Measurements from ENCODE around the gene PCSK2. TPM values are rescaled to one million over a fixed set of nuclear protein-coding genes. Genes with fewer than 3 reads are reported as not detected.

The PCSK2 gene
- total RNA-seq, 1 experiment from 2014 or later: not detected

- H3K9me3 ChIP-seq (ENCODE audit: low read length): no peaks in the 10 kb centered on the region
- no peaks in the 10 kb centered on the region for H3K9me2 ChIP-seq (replicated peaks; ENCODE audit: insufficient read depth, low read length)
- no peak overlapping the region for H3K9ac ChIP-seq (ENCODE audit: low read length)
- H4K20me1 ChIP-seq (ENCODE audit: insufficient read depth, low read depth, low read length): no peaks in the 10 kb centered on the region
- no peak overlapping the region for H2AFZ ChIP-seq (ENCODE audit: low read length)
- no peaks in the 10 kb centered on the region for H3K79me2 ChIP-seq (ENCODE audit: low read length)
- no peaks in the 10 kb centered on the region for H3K4me1 ChIP-seq (ENCODE audit: low read length)
- H3K27ac ChIP-seq (ENCODE audit: low read length): no peak overlapping the region
- no peak overlapping the region for H3K4me2 ChIP-seq (ENCODE audit: low read depth, low read length, poor library complexity, severe bottlenecking)
- H3K4me3 ChIP-seq (ENCODE audit: low read length): no peak overlapping the region
- H3K27me3 ChIP-seq (ENCODE audit: low read length): no peaks in the 10 kb centered on the region
- no peaks in the 10 kb centered on the region for H3K36me3 ChIP-seq (ENCODE audit: insufficient read depth, low read length)
- DNase-seq: no peak
These were observed 226.8 kb downstream of the PCSK2 start for GRCh38 chr20:17453592-17453991.

- Histone ChIP-seq H3K9me2 (replicated peaks; ENCODE audit: insufficient read depth, low read length) (no peaks in the 10 kb centered on the region), H3K27ac (ENCODE audit: low read length) (no peak overlapping the region), H3K4me3 (ENCODE audit: low read length) (no peak overlapping the region), H3K4me1 (ENCODE audit: low read length) (no peaks in the 10 kb centered on the region), H3K9ac (ENCODE audit: low read length) (no peak overlapping the region), H3K27me3 (ENCODE audit: low read length) (no peaks in the 10 kb centered on the region), H3K79me2 (ENCODE audit: low read length) (no peaks in the 10 kb centered on the region), H4K20me1 (ENCODE audit: insufficient read depth, low read depth, low read length) (no peaks in the 10 kb centered on the region), H2AFZ (ENCODE audit: low read length) (no peak overlapping the region), H3K4me2 (ENCODE audit: low read depth, low read length, poor library complexity, severe bottlenecking) (no peak overlapping the region), H3K36me3 (ENCODE audit: insufficient read depth, low read length) (no peaks in the 10 kb centered on the region), H3K9me3 (ENCODE audit: low read length) (no peaks in the 10 kb centered on the region)
- no peak for DNase-seq
These were observed 229.4 kb downstream of the PCSK2 start for GRCh38 chr20:17456279-17456678.

- H3K9me2 ChIP-seq (replicated peaks; ENCODE audit: insufficient read depth, low read length): no peaks in the 10 kb centered on the region
- H3K27me3 ChIP-seq (ENCODE audit: low read length): no peaks in the 10 kb centered on the region
- no peaks in the 10 kb centered on the region for H3K9me3 ChIP-seq (ENCODE audit: low read length)
- H3K4me3 ChIP-seq (ENCODE audit: low read length): no peak overlapping the region
- H3K36me3 ChIP-seq (ENCODE audit: insufficient read depth, low read length): no peaks in the 10 kb centered on the region
- no peak overlapping the region for H3K27ac ChIP-seq (ENCODE audit: low read length)
- no peak overlapping the region for H3K9ac ChIP-seq (ENCODE audit: low read length)
- no peak overlapping the region for H2AFZ ChIP-seq (ENCODE audit: low read length)
- no peaks in the 10 kb centered on the region for H4K20me1 ChIP-seq (ENCODE audit: insufficient read depth, low read depth, low read length)
- no peak for DNase-seq
- no peaks in the 10 kb centered on the region for H3K79me2 ChIP-seq (ENCODE audit: low read length)
- no peak overlapping the region for H3K4me2 ChIP-seq (ENCODE audit: low read depth, low read length, poor library complexity, severe bottlenecking)
- no peaks in the 10 kb centered on the region for H3K4me1 ChIP-seq (ENCODE audit: low read length)
These were observed 230.2 kb downstream of the PCSK2 start for GRCh38 chr20:17457079-17457478.

GRCh38 chr20:17457588-17458190, 230.8 kb downstream of the PCSK2 start:
- H3K27me3 ChIP-seq (ENCODE audit: low read length): no peaks in the 10 kb centered on the region
- no peak overlapping the region for H3K27ac ChIP-seq (ENCODE audit: low read length)
- no peaks in the 10 kb centered on the region for H3K4me1 ChIP-seq (ENCODE audit: low read length)
- no peak overlapping the region for H3K9ac ChIP-seq (ENCODE audit: low read length)
- H3K79me2 ChIP-seq (ENCODE audit: low read length): no peaks in the 10 kb centered on the region
- no peak for DNase-seq
- H3K9me2 ChIP-seq (replicated peaks; ENCODE audit: insufficient read depth, low read length): no peaks in the 10 kb centered on the region
- H3K36me3 ChIP-seq (ENCODE audit: insufficient read depth, low read length): no peaks in the 10 kb centered on the region
- no peaks in the 10 kb centered on the region for H3K9me3 ChIP-seq (ENCODE audit: low read length)
- H3K4me3 ChIP-seq (ENCODE audit: low read length): no peak overlapping the region
- no peak overlapping the region for H3K4me2 ChIP-seq (ENCODE audit: low read depth, low read length, poor library complexity, severe bottlenecking)
- no peak overlapping the region for H2AFZ ChIP-seq (ENCODE audit: low read length)
- no peaks in the 10 kb centered on the region for H4K20me1 ChIP-seq (ENCODE audit: insufficient read depth, low read depth, low read length)

GRCh38 chr20:17460119-17460518, 233.3 kb downstream of the PCSK2 start:
- no peaks in the 10 kb centered on the region for H4K20me1 ChIP-seq (ENCODE audit: insufficient read depth, low read depth, low read length)
- no peak overlapping the region for H3K27ac ChIP-seq (ENCODE audit: low read length)
- no peaks in the 10 kb centered on the region for H3K9me3 ChIP-seq (ENCODE audit: low read length)
- no peak overlapping the region for H3K4me3 ChIP-seq (ENCODE audit: low read length)
- no peaks in the 10 kb centered on the region for H3K79me2 ChIP-seq (ENCODE audit: low read length)
- H3K36me3 ChIP-seq (ENCODE audit: insufficient read depth, low read length): no peaks in the 10 kb centered on the region
- no peaks in the 10 kb centered on the region for H3K27me3 ChIP-seq (ENCODE audit: low read length)
- H3K4me1 ChIP-seq (ENCODE audit: low read length): no peaks in the 10 kb centered on the region
- no peak for DNase-seq
- no peaks in the 10 kb centered on the region for H3K9me2 ChIP-seq (replicated peaks; ENCODE audit: insufficient read depth, low read length)
- no peak overlapping the region for H3K9ac ChIP-seq (ENCODE audit: low read length)
- H3K4me2 ChIP-seq (ENCODE audit: low read depth, low read length, poor library complexity, severe bottlenecking): no peak overlapping the region
- no peak overlapping the region for H2AFZ ChIP-seq (ENCODE audit: low read length)

GRCh38 chr20:17461941-17462340, 235.1 kb downstream of the PCSK2 start:
- H3K79me2 ChIP-seq (ENCODE audit: low read length): no peaks in the 10 kb centered on the region
- H4K20me1 ChIP-seq (ENCODE audit: insufficient read depth, low read depth, low read length): no peaks in the 10 kb centered on the region
- H3K27ac ChIP-seq (ENCODE audit: low read length): no peak overlapping the region
- H3K9me2 ChIP-seq (replicated peaks; ENCODE audit: insufficient read depth, low read length): no peaks in the 10 kb centered on the region
- H3K36me3 ChIP-seq (ENCODE audit: insufficient read depth, low read length): no peaks in the 10 kb centered on the region
- no peak overlapping the region for H2AFZ ChIP-seq (ENCODE audit: low read length)
- no peak overlapping the region for H3K9ac ChIP-seq (ENCODE audit: low read length)
- no peaks in the 10 kb centered on the region for H3K4me1 ChIP-seq (ENCODE audit: low read length)
- H3K27me3 ChIP-seq (ENCODE audit: low read length): no peaks in the 10 kb centered on the region
- no peak for DNase-seq
- no peak overlapping the region for H3K4me3 ChIP-seq (ENCODE audit: low read length)
- H3K4me2 ChIP-seq (ENCODE audit: low read depth, low read length, poor library complexity, severe bottlenecking): no peak overlapping the region
- no peaks in the 10 kb centered on the region for H3K9me3 ChIP-seq (ENCODE audit: low read length)

GRCh38 chr20:17463711-17464110, 236.9 kb downstream of the PCSK2 start:
- Histone ChIP-seq H2AFZ (ENCODE audit: low read length) (no peak overlapping the region), H3K79me2 (ENCODE audit: low read length) (no peaks in the 10 kb centered on the region), H3K27ac (ENCODE audit: low read length) (no peak overlapping the region), H3K9ac (ENCODE audit: low read length) (no peak overlapping the region), H3K4me3 (ENCODE audit: low read length) (no peak overlapping the region), H4K20me1 (ENCODE audit: insufficient read depth, low read depth, low read length) (no peaks in the 10 kb centered on the region), H3K27me3 (ENCODE audit: low read length) (no peaks in the 10 kb centered on the region), H3K4me1 (ENCODE audit: low read length) (no peaks in the 10 kb centered on the region), H3K9me3 (ENCODE audit: low read length) (no peaks in the 10 kb centered on the region), H3K36me3 (ENCODE audit: insufficient read depth, low read length) (no peaks in the 10 kb centered on the region), H3K9me2 (replicated peaks; ENCODE audit: insufficient read depth, low read length) (no peaks in the 10 kb centered on the region), H3K4me2 (ENCODE audit: low read depth, low read length, poor library complexity, severe bottlenecking) (no peak overlapping the region)
- no peak for DNase-seq

GRCh38 chr20:17465236-17465635, 238.4 kb downstream of the PCSK2 start:
- Histone ChIP-seq H3K4me3 (ENCODE audit: low read length) (no peak overlapping the region), H3K4me2 (ENCODE audit: low read depth, low read length, poor library complexity, severe bottlenecking) (no peak overlapping the region), H4K20me1 (ENCODE audit: insufficient read depth, low read depth, low read length) (no peaks in the 10 kb centered on the region), H3K79me2 (ENCODE audit: low read length) (no peaks in the 10 kb centered on the region), H3K4me1 (ENCODE audit: low read length) (no peaks in the 10 kb centered on the region), H3K27ac (ENCODE audit: low read length) (no peak overlapping the region), H2AFZ (ENCODE audit: low read length) (no peak overlapping the region), H3K36me3 (ENCODE audit: insufficient read depth, low read length) (no peaks in the 10 kb centered on the region), H3K9ac (ENCODE audit: low read length) (no peak overlapping the region), H3K9me2 (replicated peaks; ENCODE audit: insufficient read depth, low read length) (no peaks in the 10 kb centered on the region), H3K9me3 (ENCODE audit: low read length) (no peaks in the 10 kb centered on the region), H3K27me3 (ENCODE audit: low read length) (no peaks in the 10 kb centered on the region)
- DNase-seq: no peak

- no peaks in the 10 kb centered on the region for H3K9me3 ChIP-seq (ENCODE audit: low read length)
- H3K4me3 ChIP-seq (ENCODE audit: low read length): no peak overlapping the region
- no peaks in the 10 kb centered on the region for H3K9me2 ChIP-seq (replicated peaks; ENCODE audit: insufficient read depth, low read length)
- no peak for DNase-seq
- no peak overlapping the region for H3K9ac ChIP-seq (ENCODE audit: low read length)
- H4K20me1 ChIP-seq (ENCODE audit: insufficient read depth, low read depth, low read length): no peaks in the 10 kb centered on the region
- no peaks in the 10 kb centered on the region for H3K4me1 ChIP-seq (ENCODE audit: low read length)
- no peak overlapping the region for H2AFZ ChIP-seq (ENCODE audit: low read length)
- no peaks in the 10 kb centered on the region for H3K27me3 ChIP-seq (ENCODE audit: low read length)
- no peaks in the 10 kb centered on the region for H3K36me3 ChIP-seq (ENCODE audit: insufficient read depth, low read length)
- H3K27ac ChIP-seq (ENCODE audit: low read length): no peak overlapping the region
- H3K4me2 ChIP-seq (ENCODE audit: low read depth, low read length, poor library complexity, severe bottlenecking): no peak overlapping the region
- no peaks in the 10 kb centered on the region for H3K79me2 ChIP-seq (ENCODE audit: low read length)
These were observed 239.8 kb downstream of the PCSK2 start for GRCh38 chr20:17466641-17467040.

Measured in Karpas-422 (cell line).